CD4-positive, alpha-beta T cell (primary cell): ENCODE data around the gene SMAP1. TPM values are rescaled to one million over a fixed set of nuclear protein-coding genes. Genes with fewer than 3 reads are reported as not detected.

Experiments
- ATAC-seq: fragments of 200-7000 bp; cut with Tn5 transposase; one replicate; pipeline ENCODE4 v1.10.0; 2022; ENCODE audit warnings: mild to moderate bottlenecking; ENCODE audit not compliant: poor library complexity
- CTCF ChIA-PET: fragments of 350-600 bp; sonication (Branson Sonifier 250); formaldehyde crosslinking; loops from one replicate; lab custom pipeline; 2021; ENCODE audit warnings: antibody characterized with exemption, inconsistent platforms; lab: Charles Lee
- POLR2A ChIA-PET: fragments of 350-600 bp; sonication (Branson Sonifier 250); formaldehyde crosslinking; loops from one replicate; lab custom pipeline; 2021; ENCODE audit warnings: antibody characterized with exemption, inconsistent platforms; lab: Charles Lee
- DNase-seq, 14 experiments: peaks; one replicate each; pipeline ENCODE4 v3.0.0-alpha.2; 2013 to 2020; ENCODE audit warnings: mixed read lengths in 2 of 14
- H3K27ac ChIP-seq, 2 donors: one replicate each; pipeline versions ENCODE4 v1.5.1 to v1.7.0; 2013; ENCODE audit warnings: low read length in 2 of 2, low read depth in 1 of 2, mild to moderate bottlenecking in 1 of 2
- H3K27me3 ChIP-seq, 2 experiments: 1 replicate in 1 of 2; 2 replicates in 1 of 2; pipeline versions ENCODE4 v1.6.1 to v1.7.0; 2013; ENCODE audit warnings: low read length in 2 of 2, control low read depth in 1 of 2, mild to moderate bottlenecking in 1 of 2, moderate library complexity in 1 of 2; ENCODE audit not compliant: insufficient read depth in 2 of 2, control insufficient read depth in 1 of 2
- H3K36me3 ChIP-seq: one replicate; pipeline ENCODE4 v1.6.1; 2013; ENCODE audit warnings: low read length, control low read depth; ENCODE audit not compliant: insufficient read depth
- H3K4me1 ChIP-seq: one replicate; pipeline ENCODE4 v1.6.1; 2013; ENCODE audit warnings: low read length, control low read depth; ENCODE audit not compliant: insufficient read depth
- H3K4me3 ChIP-seq: one replicate; pipeline ENCODE4 v1.5.1; 2013; ENCODE audit warnings: mild to moderate bottlenecking, low read length, moderate library complexity
- H3K9me3 ChIP-seq, 2 experiments: 1 replicate in 1 of 2; 2 replicates in 1 of 2; pipeline versions ENCODE4 v1.6.1 to v1.7.0; 2013; ENCODE audit warnings: low read length in 2 of 2, mild to moderate bottlenecking in 2 of 2, control low read depth in 1 of 2, moderate library complexity in 1 of 2; ENCODE audit not compliant: control insufficient read depth in 1 of 2, insufficient read depth in 1 of 2
- H3K27ac Mint-ChIP-seq: one replicate; pipeline ENCODE4 v1.8.0; 2020; ENCODE audit warnings: mixed read lengths
- H3K27me3 Mint-ChIP-seq: one replicate; pipeline ENCODE4 v1.8.0; 2021; ENCODE audit warnings: mixed read lengths
- H3K36me3 Mint-ChIP-seq: one replicate; pipeline ENCODE4 v1.8.0; 2021; ENCODE audit warnings: low read depth, mixed read lengths
- H3K4me1 Mint-ChIP-seq: one replicate; pipeline ENCODE4 v1.8.0; 2021; ENCODE audit warnings: low read depth, mixed read lengths
- H3K4me3 Mint-ChIP-seq: one replicate; pipeline ENCODE4 v1.8.0; 2020; ENCODE audit warnings: mild to moderate bottlenecking, mixed read lengths
- H3K9me3 Mint-ChIP-seq: one replicate; pipeline ENCODE4 v1.8.0; 2020; ENCODE audit warnings: mixed read lengths
- CTCF ChIP-seq: fragments of 200-600 bp; IDR thresholded peaks from one replicate; pipeline ENCODE4 v1.8.0; 2022; ENCODE audit warnings: antibody characterized with exemption, mild to moderate bottlenecking
- intact Hi-C, 2 experiments: fragments of 100-400 bp; cut with DNase I in 1 of 2; cut with micrococcal nuclease in 1 of 2; formaldehyde crosslinking; loops; one replicate each; pipeline versions ENCODE4 v1.15.1 to v1.9.0; 2023 to 2025; cut with DNase I, micrococcal nuclease
- total RNA-seq, 174 experiments: library from RNA in 2 of 174; stranded (reverse) in 2 of 174; gene quantifications; one replicate each; pipeline ENCODE4 v1.2.3 and lab custom pipeline; 2021 to 2026

Gene SMAP1
- total RNA-seq, 2 experiments from 2014 or later, result 20.0 to 22.5 TPM

GRCh38 chr6:70685494-70686180 is 18.0 kb downstream of the SMAP1 start:
- H3K36me3 Mint-ChIP-seq, result peaks cover under 1% of the 10 kb centered on the region
- intact Hi-C loops, result loop anchor here (1.0 to 5.0 kb wide), 9 partner anchors 15 to 463 kb away; partner anchors contain the start of gene SDHAF4 (in 1 of the 2)
- Histone ChIP-seq H3K4me1 (peaks cover 8% of the 10 kb centered on the region), H3K27ac (no peak overlapping the region), H3K4me3 (no peak overlapping the region), H3K27me3 (no peaks in the 10 kb centered on the region), H3K9me3 (peaks cover 0 to 5% of the 10 kb centered on the region in 2 experiments), H3K36me3 (no peaks in the 10 kb centered on the region)
- H3K4me1 Mint-ChIP-seq, result peaks cover 65% of the 10 kb centered on the region
- no peak overlapping the region for H3K27ac Mint-ChIP-seq
- H3K4me3 Mint-ChIP-seq, result no peak overlapping the region
- no peak for TF ChIP-seq CTCF
- H3K9me3 Mint-ChIP-seq, result peaks cover under 1% of the 10 kb centered on the region
- no peak for ATAC-seq
- POLR2A ChIA-PET, result interaction anchor here (1.9 kb wide), 1 partner anchor 13 kb away, joined by 5 read pairs; no protein-coding TSS in a partner anchor
- DNase-seq, result no peak
- no peaks in the 10 kb centered on the region for H3K27me3 Mint-ChIP-seq
- CTCF ChIA-PET, result interaction anchor here (0.8 to 3.3 kb wide), 7 partner anchors 12 to 315 kb away, joined by 3 to 18 read pairs (median 6); partner anchors contain the start of genes SDHAF4 and SMAP1

- peaks cover 9% of the 10 kb centered on the region for H3K36me3 Mint-ChIP-seq
- H3K9me3 ChIP-seq, result peaks cover 0 to 5% of the 10 kb centered on the region in 2 experiments
- H3K27ac ChIP-seq, result no peak overlapping the region
- DNase-seq (peak in 4 of 14 experiments; percentile 26 to 69 (median 60)), ATAC-seq (peak; percentile 64)
- H3K4me3 ChIP-seq, result no peak overlapping the region
- no peaks in the 10 kb centered on the region for H3K27me3 ChIP-seq
- H3K4me1 ChIP-seq, result peaks cover 5% of the 10 kb centered on the region
- ChIA-PET CTCF (interaction anchor here (0.6 to 3.3 kb wide), 17 partner anchors 9 to 465 kb away, joined by 3 to 18 read pairs (median 4); partner anchors contain the start of genes SDHAF4 and SMAP1), POLR2A (interaction anchor here (1.0 kb wide), 2 partner anchors 20 to 166 kb away, joined by 3 to 4 read pairs; no protein-coding TSS in a partner anchor)
- peaks cover 67% of the 10 kb centered on the region for H3K4me1 Mint-ChIP-seq
- intact Hi-C loops, result loop anchor here (1.0 to 5.0 kb wide), 7 partner anchors 35 to 464 kb away; partner anchors contain the start of gene SDHAF4 (in 1 of the 2)
- peak; percentile 83 for TF ChIP-seq CTCF
- no peaks in the 10 kb centered on the region for H3K36me3 ChIP-seq
- peaks cover 8% of the 10 kb centered on the region for H3K9me3 Mint-ChIP-seq
- no peaks in the 10 kb centered on the region for H3K27me3 Mint-ChIP-seq
- H3K27ac Mint-ChIP-seq, result no peak overlapping the region
- no peak overlapping the region for H3K4me3 Mint-ChIP-seq
Measured at GRCh38 chr6:70686548-70687133, 19.0 kb downstream of the SMAP1 start.

- H3K27ac Mint-ChIP-seq, result no peak overlapping the region
- TF ChIP-seq CTCF, result no peak
- POLR2A ChIA-PET, result no interaction called here
Measured at GRCh38 chr6:70693887-70694286, 26.2 kb downstream of the SMAP1 start.

More at GRCh38 chr6:70693887-70694286, 26.2 kb downstream of the SMAP1 start:
- Histone ChIP-seq H3K36me3 (no peaks in the 10 kb centered on the region), H3K4me3 (no peak overlapping the region), H3K4me1 (peaks cover 4% of the 10 kb centered on the region), H3K27ac (no peak overlapping the region), H3K9me3 (peaks cover 0 to 5% of the 10 kb centered on the region in 2 experiments), H3K27me3 (no peaks in the 10 kb centered on the region)
- H3K4me1 Mint-ChIP-seq, result peaks cover 82% of the 10 kb centered on the region
- DNase-seq, result no peak
- ATAC-seq, result no peak
- intact Hi-C loops, result no loop called here
- H3K4me3 Mint-ChIP-seq, result peak overlapping the region; percentile 1
- no peaks in the 10 kb centered on the region for H3K27me3 Mint-ChIP-seq
- H3K36me3 Mint-ChIP-seq, result peaks cover 23% of the 10 kb centered on the region
- H3K9me3 Mint-ChIP-seq, result peaks cover 13% of the 10 kb centered on the region
- CTCF ChIA-PET, result no interaction called here
